Esophagus muscularis mucosa (tissue), 3 donors: ENCODE data around the gene PYGL.

Experiments used
- CTCF ChIP-seq, 3 experiments: fragments of 200-600 bp in 2 of 3; fragments of 450-650 bp in 1 of 3; sonication (generic) in 2 of 3; IDR thresholded peaks; one replicate each; pipeline ENCODE4 v1.5.1; 2017 to 2019; ENCODE audit warnings: antibody characterized with exemption in 3 of 3, mild to moderate bottlenecking in 2 of 3, moderate library complexity in 1 of 3
- POLR2A ChIP-seq: fragments of 450-650 bp; IDR thresholded peaks from one replicate; pipeline ENCODE4 v1.6.1; 2017; ENCODE audit warnings: antibody characterized with exemption, moderate library complexity, mild to moderate bottlenecking, low read depth
- POLR2AphosphoS5 ChIP-seq, 2 donors: sonication (generic); formaldehyde crosslinking; IDR thresholded peaks; one replicate each; pipeline ENCODE4 v1.6.1; 2017; ENCODE audit warnings: antibody characterized with exemption in 2 of 2

- TF ChIP-seq POLR2A (no peak), CTCF (IDR thresholded peaks at IDR 0.05) (no peak), POLR2AphosphoS5 (IDR thresholded peaks at IDR 0.05) (no peak)
Observed at GRCh38 chr14:50875359-50876070, 68.8 kb downstream of the PYGL start.
